ENCODE results near the gene RMRP.

- TF ChIP-seq EZH2 (IDR thresholded peaks at IDR 0.05; ENCODE audit: insufficient read depth, poor library complexity, severe bottlenecking) = no peak
- TF ChIP-seq EZH2phosphoT487 (IDR thresholded peaks at IDR 0.05; ENCODE audit: insufficient read depth, low read depth) = no peak
Observed at GRCh38 chr9:35665471-35665818, 7.6 kb upstream of the RMRP start.

All from GM23248 (cell line).